ENCODE results near the gene SLC25A45. TPM values are rescaled to one million over a fixed set of nuclear protein-coding genes. Genes with fewer than 3 reads are reported as not detected.

SLC25A45 gene
- polyA plus RNA-seq, 2 of the 4 experiments (the other 2 are of a cell fraction): 3.1 to 8.1 TPM

- ChIA-PET CTCF (interaction anchor here (0.9 to 2.0 kb wide), 12 partner anchors 9 to 239 kb away, joined by 3 to 10 read pairs (median 3); partner anchors contain the start of genes CDC42EP2, SLC25A45 and ZNHIT2), POLR2A (interaction anchor here (1.4 kb wide), 1 partner anchor 23 kb away, joined by 4 read pairs; the partner anchor contains the start of gene DPF2)
- H3K4me3 ChIP-seq: no peak overlapping the region
- H3K4me1 ChIP-seq: 0 out of 3 replicates have a peak, but pooled peaks cover 4% of the 10 kb centered on the region
- H3K4me2 ChIP-seq: no peak overlapping the region
- no peaks in the 10 kb centered on the region for H3K9me3 ChIP-seq
- ATAC-seq (no peak), FAIRE-seq (no peak), DNase-seq (ENCODE audit: low read depth in 1 of 2, low spot score in 1 of 2) (no peak)
- TF ChIP-seq SREBF2 (IDR thresholded peaks at IDR 0.05) (no peak), FOSB (CRISPR knock-in tag; IDR thresholded peaks at IDR 0.05) (no peak), CTCF (IDR thresholded peaks at IDR 0.05) (no peak), CHD2 (IDR thresholded peaks at IDR 0.05; ENCODE audit: low read length, partially characterized antibody) (no peak), ATOH8 (CRISPR knock-in tag; IDR thresholded peaks at IDR 0.05; ENCODE audit: low read depth) (no peak), CBX8 (IDR thresholded peaks at IDR 0.05) (no peak), E2F6 (IDR thresholded peaks at IDR 0.05; ENCODE audit: borderline replicate concordance, low read depth) (no peak), TFCP2L1 (CRISPR knock-in tag; IDR thresholded peaks at IDR 0.05) (no peak), HDAC2 (IDR thresholded peaks at IDR 0.05) (no peak), MYC (IDR thresholded peaks at IDR 0.05; ENCODE audit: borderline replicate concordance, low read length) (no peak), NPAS2 (CRISPR knock-in tag; IDR thresholded peaks at IDR 0.05; ENCODE audit: borderline replicate concordance) (no peak), POLR2A (IDR thresholded peaks at IDR 0.05; ENCODE audit: low read length) (no peak), PBX3 (IDR thresholded peaks at IDR 0.05) (no peak), RNF2 (IDR thresholded peaks at IDR 0.05; ENCODE audit: borderline replicate concordance, low read depth) (no peak), HMGXB4 (CRISPR knock-in tag; IDR thresholded peaks at IDR 0.05; ENCODE audit: borderline replicate concordance) (no peak), MAFK (IDR thresholded peaks at IDR 0.05; ENCODE audit: partially characterized antibody) (no peak), JUN (IDR thresholded peaks at IDR 0.05) (no peak), CHD4 (IDR thresholded peaks at IDR 0.05; ENCODE audit: borderline replicate concordance) (no peak), ZNF302 (CRISPR knock-in tag; IDR thresholded peaks at IDR 0.05) (no peak)
- H3K27ac ChIP-seq: no peak overlapping the region
- WGBS (ENCODE audit: missing lambda C conversion rate): 93% methylated on average over 13 of the region's 30 CpGs
These were observed 26.0 kb downstream of the SLC25A45 start for GRCh38 chr11:65356394-65356972.

GRCh38 chr11:65355776-65356393, 26.6 kb downstream of the SLC25A45 start:
- POLR2A ChIA-PET: interaction anchor here (0.6 kb wide), 1 partner anchor 198 kb away, joined by 3 read pairs; no protein-coding TSS in a partner anchor
- Histone ChIP-seq H3K4me2 (no peak overlapping the region; the same call in 2 of the 3 replicates), H3K9me3 (no peaks in the 10 kb centered on the region), H3K4me3 (no peak overlapping the region), H3K27ac (no peak overlapping the region), H3K4me1 (0 out of 3 replicates have a peak, but pooled peaks cover 4% of the 10 kb centered on the region)
- TF ChIP-seq CBX2 (IDR thresholded peaks at IDR 0.05; ENCODE audit: borderline replicate concordance, low read depth) (no peak), FOSL2 (IDR thresholded peaks at IDR 0.05) (no peak), FOSL2 (CRISPR knock-in tag; IDR thresholded peaks at IDR 0.05) (no peak), PHF8 (IDR thresholded peaks at IDR 0.05; ENCODE audit: borderline replicate concordance, low read depth) (no peak)
- FAIRE-seq (no peak), ATAC-seq (no peak), DNase-seq (ENCODE audit: low read depth in 1 of 2, low spot score in 1 of 2) (no peak)
- 96% methylated on average over 35 of the region's 35 CpGs for WGBS (ENCODE audit: missing lambda C conversion rate)
- CTCF ChIA-PET: interaction anchor here (0.5 to 2.0 kb wide), 12 partner anchors 9 to 239 kb away, joined by 3 to 10 read pairs (median 3); partner anchors contain the start of genes CDC42EP2, SLC25A45 and ZNHIT2

All from A549 (cell line).